KMS-11 (cell line): ENCODE measurements around the gene MAP4K3.
A peak's percentile ranks its signal among the peaks of the same experiment; 100 is the strongest.

Source experiments
- H2AFZ ChIP-seq: fragments of 200-600 bp; sonication (generic); 2 replicates; pipeline ENCODE4 v1.6.1; 2016; ENCODE audit warnings: antibody characterized with exemption, mixed run types, low read depth
- H3K27ac ChIP-seq: fragments of 200-600 bp; sonication (generic); 2 replicates; pipeline ENCODE4 v1.6.1; 2016; ENCODE audit warnings: mild to moderate bottlenecking, mixed run types
- H3K27me3 ChIP-seq: fragments of 200-600 bp; sonication (generic); 2 replicates; pipeline ENCODE4 v1.6.1; 2017; ENCODE audit warnings: mild to moderate bottlenecking, low read depth, mixed run types, moderate library complexity; ENCODE audit not compliant: insufficient read depth
- H3K36me3 ChIP-seq: fragments of 200-600 bp; sonication (generic); 2 replicates; pipeline ENCODE4 v1.6.1; 2017; ENCODE audit warnings: mild to moderate bottlenecking, mixed run types; ENCODE audit not compliant: insufficient read depth
- H3K4me1 ChIP-seq: fragments of 200-600 bp; sonication (generic); 2 replicates; pipeline ENCODE4 v1.6.1; 2016; ENCODE audit warnings: mild to moderate bottlenecking, low read depth, mixed run types; ENCODE audit not compliant: poor library complexity, severe bottlenecking
- H3K4me2 ChIP-seq: fragments of 200-600 bp; sonication (generic); 2 replicates; pipeline ENCODE4 v1.7.0; 2016; ENCODE audit warnings: mild to moderate bottlenecking, mixed run types
- H3K4me3 ChIP-seq: fragments of 200-600 bp; sonication (generic); IDR thresholded peaks from 2 replicates; pipeline ENCODE4 v1.6.1; 2017; ENCODE audit warnings: low read depth, low read length, mixed read lengths; ENCODE audit not compliant: insufficient read depth
- H3K79me2 ChIP-seq: fragments of 200-600 bp; sonication (generic); 2 replicates; pipeline ENCODE4 v1.6.1; 2016; ENCODE audit warnings: low read depth, mixed run types; ENCODE audit not compliant: insufficient read depth
- H3K9ac ChIP-seq: fragments of 200-600 bp; sonication (generic); 2 replicates; pipeline ENCODE4 v1.6.1; 2016; ENCODE audit warnings: mild to moderate bottlenecking, mixed run types
- H4K20me1 ChIP-seq: fragments of 200-600 bp; sonication (generic); 2 replicates; pipeline ENCODE4 v1.6.1; 2016; ENCODE audit warnings: mild to moderate bottlenecking, mixed run types; ENCODE audit not compliant: insufficient read depth
- TF ChIP-seq, protein P1 (sequence below): fragments of 200-600 bp; sonication (generic); conservative IDR thresholded peaks from 2 replicates; pipeline ENCODE4 v1.6.1; 2017; ENCODE audit warnings: low read depth, mild to moderate bottlenecking, antibody characterized with exemption, low read length, moderate library complexity, mixed read lengths

MAP4K3 gene

DNA sequence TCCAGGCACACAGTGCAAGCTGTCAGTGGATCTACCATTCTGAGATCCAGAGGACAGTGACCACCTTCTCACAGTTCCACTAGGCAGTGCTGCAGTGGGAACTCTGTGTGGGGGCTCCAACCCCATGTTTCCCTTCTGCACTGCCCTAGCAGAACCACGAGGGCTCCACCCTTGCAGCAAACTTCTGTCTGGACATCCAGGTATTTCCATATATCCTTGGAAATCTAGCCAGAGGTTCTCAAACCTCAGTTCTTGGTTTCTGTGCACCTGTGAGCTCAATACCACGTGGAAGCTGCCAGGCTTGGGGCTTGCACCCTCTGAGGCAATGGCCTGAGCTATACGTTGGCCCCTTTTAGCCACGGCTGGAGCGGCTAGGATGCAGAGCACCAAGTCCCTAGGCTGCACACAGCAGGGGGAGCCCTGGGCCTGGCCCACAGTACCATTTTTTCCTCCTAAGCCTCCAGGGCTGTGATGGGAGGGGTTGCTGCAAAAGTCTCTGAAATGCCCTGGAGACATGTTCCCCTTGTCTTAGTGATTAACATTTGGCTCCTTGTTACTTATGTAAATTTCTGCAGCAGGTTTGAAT, 77.5 kb downstream of the MAP4K3 start:
- TF ChIP-seq, protein P1, sequence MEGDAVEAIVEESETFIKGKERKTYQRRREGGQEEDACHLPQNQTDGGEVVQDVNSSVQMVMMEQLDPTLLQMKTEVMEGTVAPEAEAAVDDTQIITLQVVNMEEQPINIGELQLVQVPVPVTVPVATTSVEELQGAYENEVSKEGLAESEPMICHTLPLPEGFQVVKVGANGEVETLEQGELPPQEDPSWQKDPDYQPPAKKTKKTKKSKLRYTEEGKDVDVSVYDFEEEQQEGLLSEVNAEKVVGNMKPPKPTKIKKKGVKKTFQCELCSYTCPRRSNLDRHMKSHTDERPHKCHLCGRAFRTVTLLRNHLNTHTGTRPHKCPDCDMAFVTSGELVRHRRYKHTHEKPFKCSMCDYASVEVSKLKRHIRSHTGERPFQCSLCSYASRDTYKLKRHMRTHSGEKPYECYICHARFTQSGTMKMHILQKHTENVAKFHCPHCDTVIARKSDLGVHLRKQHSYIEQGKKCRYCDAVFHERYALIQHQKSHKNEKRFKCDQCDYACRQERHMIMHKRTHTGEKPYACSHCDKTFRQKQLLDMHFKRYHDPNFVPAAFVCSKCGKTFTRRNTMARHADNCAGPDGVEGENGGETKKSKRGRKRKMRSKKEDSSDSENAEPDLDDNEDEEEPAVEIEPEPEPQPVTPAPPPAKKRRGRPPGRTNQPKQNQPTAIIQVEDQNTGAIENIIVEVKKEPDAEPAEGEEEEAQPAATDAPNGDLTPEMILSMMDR, result no peak
- no peaks in the 10 kb centered on the region for H3K36me3 ChIP-seq
- H3K4me2 ChIP-seq, result no peak overlapping the region
- H4K20me1 ChIP-seq, result no peaks in the 10 kb centered on the region
- H3K4me3 ChIP-seq, result no peak overlapping the region
- peaks cover 15% of the 10 kb centered on the region for H3K4me1 ChIP-seq
- no peak overlapping the region for H2AFZ ChIP-seq
- no peaks in the 10 kb centered on the region for H3K79me2 ChIP-seq
- no peaks in the 10 kb centered on the region for H3K27me3 ChIP-seq
- no peak overlapping the region for H3K9ac ChIP-seq
- no peak overlapping the region for H3K27ac ChIP-seq

DNA sequence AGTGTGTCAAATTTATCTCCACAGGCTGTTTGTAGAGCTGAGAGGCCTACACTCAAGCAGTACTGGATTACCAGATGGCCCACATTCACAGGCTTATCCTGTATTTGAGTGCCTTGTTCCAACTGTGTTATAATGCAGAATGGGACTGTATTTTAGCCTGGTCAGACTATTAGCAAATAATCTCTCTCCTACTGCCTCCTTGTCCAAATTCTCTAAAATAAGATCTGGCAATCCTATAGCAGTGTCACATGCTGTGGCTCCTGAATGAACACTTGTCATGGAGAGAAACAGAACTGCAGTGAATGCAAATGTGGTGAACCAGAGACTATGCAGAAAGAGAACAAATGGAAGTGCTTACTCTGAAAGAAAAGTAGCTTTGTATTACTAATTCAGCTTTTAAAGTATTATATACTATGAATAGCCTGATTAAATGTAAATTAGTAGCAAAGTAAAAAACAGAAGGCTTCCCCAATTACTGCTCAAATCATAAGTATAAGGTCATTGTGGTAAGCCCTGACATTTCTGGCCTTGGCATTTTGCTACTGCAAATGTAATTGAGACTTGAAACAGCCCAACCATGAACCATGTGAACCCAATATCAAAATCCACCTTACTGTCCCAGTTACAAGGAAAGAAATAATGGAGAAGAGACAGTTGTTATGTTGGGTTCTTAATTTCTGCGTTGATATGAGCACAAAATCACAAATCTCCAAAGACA, 80.0 kb downstream of the MAP4K3 start:
- Histone ChIP-seq H3K79me2 (no peaks in the 10 kb centered on the region), H3K27me3 (no peaks in the 10 kb centered on the region), H3K9ac (no peak overlapping the region), H3K36me3 (no peaks in the 10 kb centered on the region), H4K20me1 (no peaks in the 10 kb centered on the region), H2AFZ (no peak overlapping the region), H3K4me1 (peaks cover 15% of the 10 kb centered on the region), H3K4me3 (no peak overlapping the region), H3K27ac (peak overlapping the region; percentile 2; the same call in 1 of the 2 replicates), H3K4me2 (no peak overlapping the region)
- TF ChIP-seq, protein P1, result no peak

DNA sequence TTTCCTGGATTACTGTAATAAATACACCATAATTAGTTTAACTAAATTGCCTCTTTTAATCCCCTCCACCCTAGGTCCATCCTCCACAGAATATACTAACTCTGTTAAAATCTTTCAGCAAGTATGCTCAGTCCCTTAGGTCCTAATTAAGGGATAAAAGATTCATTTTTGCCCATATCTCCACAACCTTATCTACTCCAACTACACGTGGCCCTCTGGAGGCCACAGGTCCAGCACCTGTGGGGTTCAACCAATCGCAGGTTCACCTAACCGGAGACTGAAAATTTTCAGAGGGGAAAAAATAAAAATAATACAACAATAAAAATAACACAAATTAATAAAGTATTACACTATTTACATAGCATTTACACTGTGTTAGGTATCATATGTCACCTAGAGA, 86.4 kb downstream of the MAP4K3 start:
- Histone ChIP-seq H3K9ac (no peak overlapping the region), H3K4me2 (no peak overlapping the region)

DNA sequence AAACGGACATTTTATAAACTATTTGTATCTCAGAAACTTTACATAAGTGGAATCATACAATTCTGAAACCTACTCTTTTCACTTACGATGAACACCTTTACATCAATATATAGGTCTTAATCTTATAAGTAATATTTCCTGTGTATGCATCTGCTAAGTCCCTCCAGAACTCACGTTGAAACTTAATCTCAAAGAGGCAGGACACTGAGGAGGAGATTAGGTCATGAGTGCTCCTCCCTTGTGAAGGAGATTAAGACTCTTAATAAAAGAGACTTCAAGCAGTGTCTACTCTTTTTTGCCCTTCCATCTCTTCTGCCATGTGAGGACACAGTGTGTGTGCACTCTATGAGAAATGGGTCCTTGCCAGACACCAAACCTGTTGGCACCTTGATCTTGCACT, 98.6 kb downstream of the MAP4K3 start:
- Histone ChIP-seq H3K27me3 (no peaks in the 10 kb centered on the region), H3K4me2 (no peak overlapping the region), H3K9ac (no peak overlapping the region), H4K20me1 (0 out of 2 replicates have a peak, but pooled peaks cover 3% of the 10 kb centered on the region), H3K79me2 (no peaks in the 10 kb centered on the region), H3K36me3 (no peaks in the 10 kb centered on the region), H3K4me3 (no peak overlapping the region), H2AFZ (no peak overlapping the region), H3K27ac (no peak overlapping the region), H3K4me1 (no peaks in the 10 kb centered on the region)
- TF ChIP-seq, protein P1, result no peak

More for the DNA sequence above, 86.4 kb downstream of the MAP4K3 start:
- Histone ChIP-seq H3K27ac (no peak overlapping the region), H4K20me1 (no peaks in the 10 kb centered on the region), H3K27me3 (no peaks in the 10 kb centered on the region), H2AFZ (no peak overlapping the region), H3K36me3 (no peaks in the 10 kb centered on the region), H3K4me1 (no peaks in the 10 kb centered on the region), H3K4me3 (no peak overlapping the region), H3K79me2 (no peaks in the 10 kb centered on the region)
- TF ChIP-seq, protein P1, result no peak
